GM13977 (cell line): ENCODE data around the gene CPT1C.

ENCODE experiments used
- DNase-seq: peaks from one replicate; pipeline ENCODE4 v3.0.0; 2012; ENCODE audit warnings: low spot score
- in situ Hi-C: fragments of 300-500 bp; cut with MboI; formaldehyde crosslinking; loops from one replicate; pipeline ENCODE4 v1.12.0; 2022; ENCODE audit warnings: low sequenced_read_pairs, low pct_unique_long_range_greater_than_20kb, mixed read lengths, inconsistent platforms; ENCODE audit not compliant: unreplicated experiment
- TF ChIP-seq, protein P1 (sequence below): IDR thresholded peaks from 2 replicates; pipeline ENCODE4 v1.5.1; 2012; ENCODE audit warnings: mild to moderate bottlenecking, control low read depth; ENCODE audit not compliant: insufficient read depth; ENCODE audit errors: extremely low read depth, missing control alignments

Gene CPT1C

DNA sequence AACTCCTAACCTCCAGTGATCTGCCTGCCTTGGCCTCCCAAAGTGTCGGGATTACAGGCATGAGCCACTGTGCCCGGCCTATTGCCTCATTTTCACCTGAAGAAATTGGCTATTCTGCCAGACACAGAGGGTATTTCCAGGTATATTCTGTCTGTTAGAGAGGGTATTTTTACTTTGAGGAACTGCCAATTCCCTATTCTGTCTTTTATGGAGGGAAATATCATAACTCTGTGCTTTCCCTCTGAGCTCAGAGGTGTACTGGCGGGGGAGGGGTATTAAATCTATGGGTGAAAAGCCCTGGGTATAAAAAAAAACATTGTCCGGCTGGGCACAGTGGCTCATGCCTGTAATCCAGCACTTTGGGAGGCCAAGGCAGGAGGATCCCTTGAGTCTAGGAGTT lies 47.4 kb downstream of the CPT1C start:
- DNase-seq: no peak
- TF ChIP-seq, protein P1, sequence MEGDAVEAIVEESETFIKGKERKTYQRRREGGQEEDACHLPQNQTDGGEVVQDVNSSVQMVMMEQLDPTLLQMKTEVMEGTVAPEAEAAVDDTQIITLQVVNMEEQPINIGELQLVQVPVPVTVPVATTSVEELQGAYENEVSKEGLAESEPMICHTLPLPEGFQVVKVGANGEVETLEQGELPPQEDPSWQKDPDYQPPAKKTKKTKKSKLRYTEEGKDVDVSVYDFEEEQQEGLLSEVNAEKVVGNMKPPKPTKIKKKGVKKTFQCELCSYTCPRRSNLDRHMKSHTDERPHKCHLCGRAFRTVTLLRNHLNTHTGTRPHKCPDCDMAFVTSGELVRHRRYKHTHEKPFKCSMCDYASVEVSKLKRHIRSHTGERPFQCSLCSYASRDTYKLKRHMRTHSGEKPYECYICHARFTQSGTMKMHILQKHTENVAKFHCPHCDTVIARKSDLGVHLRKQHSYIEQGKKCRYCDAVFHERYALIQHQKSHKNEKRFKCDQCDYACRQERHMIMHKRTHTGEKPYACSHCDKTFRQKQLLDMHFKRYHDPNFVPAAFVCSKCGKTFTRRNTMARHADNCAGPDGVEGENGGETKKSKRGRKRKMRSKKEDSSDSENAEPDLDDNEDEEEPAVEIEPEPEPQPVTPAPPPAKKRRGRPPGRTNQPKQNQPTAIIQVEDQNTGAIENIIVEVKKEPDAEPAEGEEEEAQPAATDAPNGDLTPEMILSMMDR: no peak
- in situ Hi-C loops: no loop called here

DNA sequence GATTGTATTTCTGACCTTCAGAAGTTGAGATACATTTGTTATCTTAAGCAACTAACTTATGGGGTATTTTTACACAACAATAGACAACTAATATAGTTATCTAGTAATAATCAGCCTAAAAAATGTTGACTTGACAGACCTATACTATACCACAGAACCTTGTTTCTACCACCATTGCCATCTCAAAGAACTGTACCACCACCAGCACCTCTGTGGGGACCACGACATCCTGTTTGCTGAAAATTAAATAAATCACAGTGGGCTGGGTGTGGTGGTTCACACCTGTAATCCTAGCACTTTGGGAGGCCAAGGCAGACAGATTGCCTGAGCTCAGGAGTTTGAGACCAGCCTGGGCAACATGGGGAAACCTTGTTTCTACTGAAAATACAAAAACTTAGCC lies 48.2 kb downstream of the CPT1C start:
- in situ Hi-C loops: no loop called here
- TF ChIP-seq, protein P1: no peak
- no peak for DNase-seq

DNA sequence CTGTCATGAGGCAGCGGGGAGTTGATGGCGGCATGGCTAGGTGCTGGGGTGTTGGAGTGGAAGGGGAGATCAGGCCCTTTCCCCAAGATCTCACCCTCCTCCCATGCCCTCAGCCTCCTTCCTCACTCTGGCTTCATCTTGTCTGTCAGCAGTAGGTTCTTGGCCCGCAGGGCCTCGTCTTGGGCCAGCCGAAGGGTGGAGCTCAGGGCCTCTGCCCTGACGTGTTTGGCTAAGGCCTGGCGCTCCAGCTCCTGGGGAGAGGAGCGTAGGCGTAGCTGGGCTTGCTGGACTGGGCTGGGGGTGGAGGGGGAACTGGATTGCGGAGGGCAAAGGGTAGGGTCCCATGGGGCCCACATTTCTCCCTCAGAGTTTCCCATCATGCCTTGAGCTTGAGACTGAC lies 49.0 kb downstream of the CPT1C start:
- no peak for DNase-seq

DNA sequence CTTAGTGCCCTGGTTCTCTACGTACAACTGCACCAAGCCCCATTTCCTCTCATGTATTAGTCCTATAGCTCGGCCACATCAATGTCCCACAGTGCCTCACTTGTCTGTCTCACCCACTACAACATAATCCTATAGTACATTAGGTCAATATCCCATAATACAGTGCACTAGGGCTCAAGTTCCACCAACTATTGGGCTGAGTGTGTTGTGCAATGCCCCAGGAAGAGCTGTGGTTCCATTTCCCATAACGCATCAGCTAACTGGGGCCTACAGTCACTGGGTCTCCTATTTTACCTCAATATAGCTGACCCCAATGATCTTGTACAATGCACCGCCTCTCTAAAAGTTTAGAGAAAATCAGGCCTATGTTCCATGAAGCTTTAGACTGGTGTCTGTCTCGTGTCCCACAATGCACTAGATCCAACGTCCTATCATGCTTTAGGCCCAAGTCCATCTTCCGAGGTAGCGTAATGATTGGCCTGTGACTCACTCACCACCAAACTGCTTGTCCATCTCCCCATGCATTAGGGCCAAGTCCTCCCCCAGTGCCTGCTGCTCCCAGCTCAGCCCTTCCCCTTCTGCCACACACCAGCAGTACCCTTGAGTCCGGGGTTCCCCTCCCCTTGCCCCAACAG lies 50.4 kb downstream of the CPT1C start:
- TF ChIP-seq, protein P1: no peak
- no peak for DNase-seq

More for the DNA sequence above, 49.0 kb downstream of the CPT1C start:
- TF ChIP-seq, protein P1: no peak
- in situ Hi-C loops: no loop called here

DNA sequence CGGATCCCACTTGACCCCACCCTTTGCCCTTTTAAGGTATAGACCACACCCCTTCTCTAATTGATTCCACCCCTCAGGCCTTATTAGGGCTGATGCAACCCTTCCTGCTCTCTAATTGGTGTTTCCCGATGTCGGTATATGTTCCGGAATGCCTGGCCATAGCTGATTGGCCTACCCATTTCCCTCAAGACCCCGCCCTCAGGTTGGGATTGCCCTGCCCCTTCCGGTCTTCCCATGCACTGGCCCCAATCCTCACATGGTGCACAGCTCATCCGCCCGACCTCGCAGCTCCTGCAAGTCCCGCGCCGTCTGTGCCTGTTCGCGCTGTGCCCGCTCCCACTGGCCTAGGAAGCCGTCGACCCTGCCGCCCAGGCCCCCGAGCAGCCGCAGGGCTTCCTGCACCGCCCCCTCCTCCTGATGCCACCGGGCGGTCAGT lies 54.0 kb downstream of the CPT1C start:
- DNase-seq: no peak
- TF ChIP-seq, protein P1: no peak
- in situ Hi-C loops: no loop called here

More for the DNA sequence above, 50.4 kb downstream of the CPT1C start:
- in situ Hi-C loops: no loop called here

DNA sequence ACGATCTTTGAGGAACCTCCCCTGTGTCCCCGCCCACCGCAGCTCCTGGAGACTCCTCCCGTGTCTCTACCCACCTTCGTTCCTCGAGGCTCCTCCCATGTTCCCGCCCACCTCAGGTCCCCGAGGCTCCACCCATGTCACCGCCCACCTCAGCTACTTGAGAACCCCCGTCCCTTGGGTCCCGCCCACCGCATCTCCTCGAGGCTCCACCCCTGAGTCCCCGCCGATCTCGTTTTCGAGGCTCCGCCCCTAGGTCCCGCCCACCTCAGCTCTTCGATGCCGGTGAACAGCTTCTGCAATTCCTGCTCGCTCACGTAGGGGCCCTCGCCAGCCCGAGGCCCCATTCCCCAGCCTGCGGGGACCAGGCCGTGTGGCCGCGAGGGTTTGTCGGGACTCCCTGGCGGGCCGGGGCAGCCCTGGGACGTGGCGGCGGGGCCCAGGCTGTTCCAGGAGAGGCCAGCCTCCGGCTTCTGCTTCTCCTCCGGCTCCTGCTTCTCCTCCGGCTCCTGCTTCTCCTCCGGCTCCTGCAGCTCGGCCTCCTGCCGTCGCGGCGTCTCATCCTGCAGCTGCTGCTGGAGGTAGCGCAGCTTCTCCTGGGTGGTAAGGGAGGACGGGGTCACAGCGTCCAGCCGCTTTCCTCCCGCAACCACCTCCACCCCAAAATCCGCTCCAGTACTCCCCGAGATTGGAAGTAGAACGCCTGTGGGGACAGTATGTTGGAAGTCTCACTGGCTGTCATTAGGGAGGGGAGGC lies 55.5 kb downstream of the CPT1C start:
- DNase-seq: peak; percentile 40
- TF ChIP-seq, protein P1: no peak
- in situ Hi-C loops: no loop called here
